HAP-1 (cell line): ENCODE data around the gene PGLYRP2.
"Not testable (repeated sequence)": the region's sequence is repeated elsewhere in the genome, so short reads cannot be mapped to it uniquely, and the experiment has no call there.

Source experiments
- DNase-seq, 2 experiments: peaks; one replicate each; pipeline ENCODE4 v3.0.0-alpha.2; 2016 to 2020; ENCODE audit warnings: low spot score in 2 of 2
- H3K27me3 ChIP-seq: fragments of 250-450 bp; sonication (Bioruptor Pico); 2 replicates; pipeline ENCODE4 v1.5.1; 2020; ENCODE audit warnings: low read depth, mild to moderate bottlenecking, moderate library complexity
- H3K36me3 ChIP-seq: fragments of 250-450 bp; sonication (Bioruptor Pico); replicated peaks from 2 replicates; pipeline ENCODE4 v1.5.1; 2020; ENCODE audit warnings: mild to moderate bottlenecking
- H3K4me1 ChIP-seq: fragments of 250-450 bp; sonication (Bioruptor Pico); 2 replicates; pipeline ENCODE4 v1.5.1; 2020; ENCODE audit warnings: mild to moderate bottlenecking
- H3K4me3 ChIP-seq: fragments of 250-450 bp; sonication (Bioruptor Pico); 2 replicates; pipeline ENCODE4 v1.5.1; 2020; ENCODE audit warnings: mild to moderate bottlenecking, moderate library complexity
- H3K9me3 ChIP-seq: fragments of 250-450 bp; sonication (Bioruptor Pico); 2 replicates; pipeline ENCODE4 v1.5.1; 2020; ENCODE audit warnings: mild to moderate bottlenecking, moderate library complexity
- in situ Hi-C: fragments of 300-500 bp; cut with MboI; formaldehyde crosslinking; loops from 3 replicates; pipeline ENCODE4 v1.14.3; 2020; ENCODE audit warnings: low sequenced_read_pairs, inconsistent platforms, mixed read lengths

PGLYRP2 gene

DNA sequence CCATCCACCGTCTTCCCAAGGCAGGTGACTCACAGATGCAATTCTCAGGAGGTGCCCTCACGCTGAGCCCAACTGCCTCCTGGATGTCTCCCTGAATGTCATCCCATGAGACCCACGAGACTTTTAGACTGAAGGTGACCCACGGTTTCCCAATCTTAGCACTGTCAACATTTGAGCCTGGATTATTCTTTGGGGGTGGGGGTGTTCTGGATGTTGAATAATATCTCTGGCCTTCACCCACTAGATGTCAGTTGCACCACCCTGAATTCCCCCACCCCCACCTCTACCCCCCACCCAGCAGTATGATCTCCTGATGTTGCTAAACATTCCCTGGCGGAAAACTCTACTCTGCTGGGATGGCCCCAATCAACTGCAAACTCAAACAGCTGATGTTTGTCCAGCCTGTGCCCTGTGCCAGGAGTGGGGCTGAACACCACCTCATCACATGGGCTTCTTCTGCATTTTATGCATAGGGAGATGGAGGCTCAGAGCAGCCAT is 26.8 kb upstream of the PGLYRP2 start:
- Histone ChIP-seq H3K9me3 (no peaks in the 10 kb centered on the region), H3K36me3 (no peaks in the 10 kb centered on the region), H3K4me3 (no peak overlapping the region), H3K4me1 (no peaks in the 10 kb centered on the region), H3K27me3 (peaks cover 22% of the 10 kb centered on the region)
- in situ Hi-C loops = no loop called here
- DNase-seq = no peak

- Histone ChIP-seq H3K9me3 (no peaks in the 10 kb centered on the region), H3K4me1 (no peaks in the 10 kb centered on the region), H3K36me3 (no peaks in the 10 kb centered on the region), H3K27me3 (peaks cover 3% of the 10 kb centered on the region; the same call in 1 of the 2 replicates), H3K4me3 (no peak overlapping the region)
- in situ Hi-C loops = no loop called here
- DNase-seq = no peak
These were observed 23.0 kb upstream of the PGLYRP2 start for GRCh38 chr19:15502264-15502663.

DNA sequence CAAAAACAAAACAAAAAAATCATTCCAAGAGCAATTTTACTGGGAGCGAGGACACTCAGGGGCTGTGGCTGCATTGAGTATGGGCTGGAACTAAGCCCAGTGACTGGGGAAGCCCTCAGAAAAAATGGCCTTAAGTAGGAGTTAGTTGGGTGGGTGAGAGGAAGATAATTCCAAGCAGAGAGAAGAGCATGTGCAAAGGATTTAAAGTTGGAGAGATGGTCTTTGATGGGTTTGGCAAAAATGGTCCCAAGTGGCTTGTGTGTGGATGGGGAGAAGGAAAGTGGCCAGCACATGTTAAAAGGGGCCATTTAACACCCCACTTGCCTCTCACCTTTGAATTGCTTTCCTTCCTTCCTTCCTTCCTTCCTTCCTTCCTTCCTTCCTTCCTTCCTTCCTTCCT is 22.3 kb upstream of the PGLYRP2 start:
- H3K9me3 ChIP-seq = no peaks in the 10 kb centered on the region
- H3K27me3 ChIP-seq = peaks cover 3% of the 10 kb centered on the region; the same call in 1 of the 2 replicates
- H3K4me3 ChIP-seq = no peak overlapping the region
- no peaks in the 10 kb centered on the region for H3K4me1 ChIP-seq
- DNase-seq = no peak
- in situ Hi-C loops = no loop called here
- no peaks in the 10 kb centered on the region for H3K36me3 ChIP-seq

GRCh38 chr19:15498910-15499309 is 19.6 kb upstream of the PGLYRP2 start:
- peak in 1 of 2 experiments; percentile 37 for DNase-seq
- Histone ChIP-seq H3K36me3 (no peaks in the 10 kb centered on the region), H3K4me3 (no peak overlapping the region), H3K4me1 (no peaks in the 10 kb centered on the region), H3K27me3 (peaks cover 3% of the 10 kb centered on the region; the same call in 1 of the 2 replicates), H3K9me3 (no peaks in the 10 kb centered on the region)
- in situ Hi-C loops = no loop called here

DNA sequence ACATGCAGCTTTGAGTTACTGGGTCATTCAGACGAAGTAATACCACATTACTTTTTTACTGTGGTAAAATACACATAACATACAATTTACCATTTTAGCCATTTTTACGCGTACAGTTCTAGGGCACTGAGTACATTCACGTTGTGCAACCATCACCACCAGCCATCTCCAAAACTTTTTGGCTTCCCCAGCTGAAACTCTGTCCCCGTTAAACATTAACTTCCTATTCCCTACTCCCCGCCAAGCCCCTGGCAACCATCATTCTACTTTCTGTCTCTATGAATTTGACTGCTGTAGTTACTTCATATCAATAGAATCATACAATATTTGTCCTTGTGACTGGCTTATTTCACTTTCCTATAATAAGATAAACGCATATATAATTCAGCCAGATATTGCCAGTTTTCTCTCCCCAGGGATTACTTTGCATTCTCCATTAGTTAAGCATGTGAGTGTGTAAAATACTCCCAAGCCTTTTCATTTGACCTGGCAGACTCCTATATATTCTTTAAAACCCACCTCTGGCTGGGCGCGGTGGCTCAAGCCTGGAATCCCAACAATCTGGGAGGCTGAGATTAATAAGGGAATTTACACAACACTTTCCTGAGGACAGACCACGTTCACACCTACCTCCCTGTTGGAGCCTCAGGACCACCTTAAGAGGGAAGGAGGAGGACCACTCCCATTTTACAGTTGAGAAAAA is 19.0 kb upstream of the PGLYRP2 start:
- in situ Hi-C loops = no loop called here
- peaks cover 3% of the 10 kb centered on the region; the same call in 1 of the 2 replicates for H3K27me3 ChIP-seq
- no peak for DNase-seq
- no peaks in the 10 kb centered on the region for H3K9me3 ChIP-seq
- no peak overlapping the region for H3K4me3 ChIP-seq
- no peaks in the 10 kb centered on the region for H3K4me1 ChIP-seq
- H3K36me3 ChIP-seq = no peaks in the 10 kb centered on the region

- in situ Hi-C loops = no loop called here
These were observed 15.8 kb upstream of the PGLYRP2 start for GRCh38 chr19:15495151-15495550.

GRCh38 chr19:15488489-15489226 is 9.4 kb upstream of the PGLYRP2 start:
- Histone ChIP-seq H3K9me3 (no peaks in the 10 kb centered on the region), H3K27me3 (no peaks in the 10 kb centered on the region), H3K36me3 (no peaks in the 10 kb centered on the region), H3K4me1 (no peaks in the 10 kb centered on the region), H3K4me3 (no peak overlapping the region)
- DNase-seq = no peak
- in situ Hi-C loops = no loop called here

More at GRCh38 chr19:15495151-15495550, 15.8 kb upstream of the PGLYRP2 start:
- Histone ChIP-seq H3K36me3 (no peaks in the 10 kb centered on the region), H3K4me1 (no peaks in the 10 kb centered on the region), H3K9me3 (no peaks in the 10 kb centered on the region), H3K27me3 (no peaks in the 10 kb centered on the region), H3K4me3 (no peak overlapping the region)
- no peak for DNase-seq

DNA sequence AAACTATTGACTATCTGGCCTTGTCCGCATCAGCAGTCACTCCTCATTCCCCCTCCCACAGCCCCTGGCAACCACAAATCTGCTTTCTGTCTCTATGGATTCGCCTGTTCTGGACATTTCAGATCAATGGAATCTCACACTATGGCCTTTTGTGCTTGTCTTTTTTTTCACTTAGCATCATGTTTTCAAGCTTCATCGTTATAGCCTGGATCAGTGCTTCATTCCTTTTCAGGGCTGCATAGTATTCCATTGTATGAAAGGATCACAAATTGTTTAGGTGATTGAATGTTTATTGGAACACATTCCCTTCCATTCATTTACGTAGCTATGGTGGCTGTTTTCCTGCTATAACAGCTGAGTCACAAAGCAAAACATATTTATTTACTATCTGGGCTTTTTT is 7.7 kb upstream of the PGLYRP2 start:
- no peak for DNase-seq
- H3K4me1 ChIP-seq = no peaks in the 10 kb centered on the region
- in situ Hi-C loops = no loop called here
- H3K4me3 ChIP-seq = no peak overlapping the region
- H3K9me3 ChIP-seq = no peaks in the 10 kb centered on the region
- H3K36me3 ChIP-seq = no peaks in the 10 kb centered on the region
- H3K27me3 ChIP-seq = no peaks in the 10 kb centered on the region

DNA sequence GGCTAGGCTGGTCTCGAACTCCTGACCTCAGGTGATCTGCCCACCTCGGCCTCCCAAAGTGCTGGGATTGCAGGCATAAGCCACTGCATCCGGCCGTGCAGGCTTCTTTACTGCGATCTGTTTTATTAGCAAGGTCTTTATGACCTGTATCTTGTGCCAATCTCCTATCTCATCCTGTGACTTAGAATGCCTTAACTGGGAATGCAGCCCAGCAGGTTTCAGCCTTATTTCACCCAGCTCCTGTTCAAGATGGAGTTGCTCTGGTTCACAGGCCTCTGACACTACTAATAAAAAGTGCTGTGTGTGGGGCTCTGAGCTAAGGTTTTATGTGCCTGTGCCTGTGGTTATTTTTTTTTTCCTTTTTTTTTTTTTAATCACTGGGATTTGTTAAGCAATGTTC is 6.5 kb upstream of the PGLYRP2 start:
- DNase-seq, H3K9me3 ChIP-seq, H3K4me3 ChIP-seq, H3K36me3 ChIP-seq, H3K27me3 ChIP-seq, in situ Hi-C loops, H3K4me1 ChIP-seq: not testable (repeated sequence)

DNA sequence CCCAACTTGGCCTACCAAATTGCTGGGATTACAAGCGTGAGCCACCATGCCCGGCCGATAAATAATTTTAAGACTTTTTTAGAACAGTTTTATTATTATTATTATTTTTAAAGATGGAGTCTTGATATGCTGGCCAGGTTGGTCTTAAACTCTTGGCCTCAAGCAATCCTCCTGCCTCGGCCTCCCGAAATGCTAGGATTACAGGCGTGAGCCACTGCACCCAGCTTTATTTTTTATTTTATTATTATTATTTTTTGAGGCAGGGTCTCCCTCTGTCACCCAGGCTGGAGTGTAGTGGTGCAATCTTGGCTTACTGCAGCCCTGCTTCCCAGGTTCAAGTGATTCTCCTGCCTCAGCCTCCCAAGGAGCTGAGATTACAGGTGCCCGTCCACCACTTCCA is 1.7 kb upstream of the PGLYRP2 start:
- not testable (repeated sequence) for H3K9me3 ChIP-seq

GRCh38 chr19:15476325-15476724 is 3.0 kb downstream of the PGLYRP2 start:
- Histone ChIP-seq H3K36me3 (no peaks in the 10 kb centered on the region), H3K9me3 (no peaks in the 10 kb centered on the region; the same call in 1 of the 2 replicates), H3K4me1 (no peaks in the 10 kb centered on the region; the same call in 1 of the 2 replicates), H3K27me3 (no peaks in the 10 kb centered on the region), H3K4me3 (no peak overlapping the region)
- no peak for DNase-seq
- in situ Hi-C loops = no loop called here

More for the DNA sequence above, 1.7 kb upstream of the PGLYRP2 start:
- H3K27me3 ChIP-seq, H3K36me3 ChIP-seq, H3K4me1 ChIP-seq, H3K4me3 ChIP-seq, DNase-seq, in situ Hi-C loops: not testable (repeated sequence)

DNA sequence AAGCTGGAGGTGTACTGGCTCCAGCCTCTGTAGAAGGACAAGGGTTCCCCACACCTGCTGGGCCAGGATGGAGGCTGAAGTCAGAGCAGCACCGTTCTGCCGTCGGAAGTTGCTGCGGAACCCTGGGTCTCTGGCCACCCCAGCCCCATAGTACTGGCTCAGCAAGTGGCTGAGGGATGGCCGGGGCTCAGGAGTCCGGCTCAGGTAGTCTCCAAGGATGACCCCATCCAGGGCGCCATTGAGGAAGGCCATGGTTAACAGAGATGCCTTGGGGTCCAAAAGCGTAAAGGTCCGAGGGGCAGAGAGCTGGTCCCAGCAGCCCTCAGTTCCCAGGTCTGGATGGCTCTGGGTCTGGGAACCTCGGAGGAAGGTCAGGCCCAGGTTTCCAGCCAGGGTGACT is 3.7 kb downstream of the PGLYRP2 start:
- Histone ChIP-seq H3K4me3 (no peak overlapping the region), H3K9me3 (no peaks in the 10 kb centered on the region; the same call in 1 of the 2 replicates), H3K4me1 (no peaks in the 10 kb centered on the region; the same call in 1 of the 2 replicates), H3K27me3 (no peaks in the 10 kb centered on the region), H3K36me3 (no peaks in the 10 kb centered on the region)
- DNase-seq = no peak
- in situ Hi-C loops = no loop called here

GRCh38 chr19:15475169-15475568 is 4.1 kb downstream of the PGLYRP2 start:
- Histone ChIP-seq H3K4me1 (no peaks in the 10 kb centered on the region; the same call in 1 of the 2 replicates), H3K9me3 (no peaks in the 10 kb centered on the region; the same call in 1 of the 2 replicates), H3K27me3 (no peaks in the 10 kb centered on the region), H3K36me3 (no peaks in the 10 kb centered on the region), H3K4me3 (no peak overlapping the region)
- no peak for DNase-seq
- in situ Hi-C loops = no loop called here

DNA sequence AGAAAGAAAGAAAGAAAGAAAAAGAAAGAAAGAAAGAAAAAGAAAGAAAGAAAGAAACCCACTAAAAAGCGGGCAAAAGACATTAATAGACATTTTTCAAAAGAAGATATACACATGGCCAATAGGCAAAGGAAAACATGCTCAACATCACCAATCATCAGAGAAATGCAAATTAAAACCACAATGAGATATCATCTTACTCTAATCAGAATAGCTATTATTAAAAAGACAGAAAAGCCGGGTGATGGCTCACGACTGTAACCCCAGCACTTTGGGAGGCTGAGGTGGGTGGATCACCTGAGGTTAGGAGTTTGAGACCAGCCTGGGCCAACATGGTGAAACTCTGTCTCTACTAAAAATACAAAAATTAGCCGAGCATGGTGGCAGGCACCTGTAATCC is 5.5 kb downstream of the PGLYRP2 start:
- in situ Hi-C loops, H3K9me3 ChIP-seq, H3K27me3 ChIP-seq, H3K36me3 ChIP-seq, H3K4me3 ChIP-seq, DNase-seq, H3K4me1 ChIP-seq: not testable (repeated sequence)
